Liver (tissue), 3 donors: ENCODE results near the gene NRM.

Source experiments
- CTCF ChIP-seq: fragments of 150-350 bp; IDR thresholded peaks from 2 replicates; pipeline ENCODE4 v1.5.1; 2017; ENCODE audit warnings: improper control_type of control experiment, low read depth, low read length; ENCODE audit not compliant: missing input control
- JUND ChIP-seq, 2 donors: IDR thresholded peaks; 2 replicates each; pipeline ENCODE4 v1.6.1; 2016; ENCODE audit warnings: antibody characterized with exemption in 2 of 2
- MAX ChIP-seq: IDR thresholded peaks from 2 replicates; pipeline ENCODE4 v1.6.1; 2016; ENCODE audit warnings: antibody characterized with exemption
- RAD21 ChIP-seq, 2 donors: IDR thresholded peaks; 2 replicates each; pipeline ENCODE4 v1.6.1; 2016; ENCODE audit warnings: antibody characterized with exemption in 2 of 2, mild to moderate bottlenecking in 2 of 2
- REST ChIP-seq: IDR thresholded peaks from 2 replicates; pipeline ENCODE4 v1.6.1; 2016; ENCODE audit warnings: antibody characterized with exemption, mild to moderate bottlenecking
- RXRA ChIP-seq, 2 donors: IDR thresholded peaks; 2 replicates each; pipeline ENCODE4 v1.6.1; 2017 to 2018; ENCODE audit warnings: antibody characterized with exemption in 2 of 2, mild to moderate bottlenecking in 1 of 2
- SP1 ChIP-seq: IDR thresholded peaks from 2 replicates; pipeline ENCODE4 v1.6.1; 2018; ENCODE audit warnings: antibody characterized with exemption, mild to moderate bottlenecking
- YY1 ChIP-seq: IDR thresholded peaks from 2 replicates; pipeline ENCODE4 v1.6.1; 2016; ENCODE audit warnings: antibody characterized with exemption, mild to moderate bottlenecking
- donor health status: healthy.
- donor health status: healthy.

GRCh38 chr6:30711758-30712380 is 21.1 kb upstream of the NRM start:
- TF ChIP-seq JUND (IDR thresholded peaks at IDR 0.05) = no peak
- TF ChIP-seq CTCF = no peak
- no peak for TF ChIP-seq RAD21 (IDR thresholded peaks at IDR 0.05)
- no peak for TF ChIP-seq RXRA (IDR thresholded peaks at IDR 0.05)
- TF ChIP-seq YY1 = no peak
- TF ChIP-seq MAX = no peak
- no peak for TF ChIP-seq REST
- TF ChIP-seq SP1 = no peak
